Activated T-cell treated with anti-CD3 and anti-CD28 coated beads, Interleukin-2, amount 50 U/mL, for 72 hours (primary cell): ENCODE results near the gene IDH1. TPM values are rescaled to one million over a fixed set of nuclear protein-coding genes. Genes with fewer than 3 reads are reported as not detected.
"Not testable (repeated sequence)": the region's sequence is repeated elsewhere in the genome, so short reads cannot be mapped to it uniquely, and the experiment has no call there.

ENCODE experiments used
- ATAC-seq, 2 donors: fragments of 150-1000 bp; cut with Tn5 transposase; replicated peaks in 1 of 2; 2 replicates each; pipeline ENCODE4 v1.10.0; 2021; ENCODE audit warnings: moderate library complexity in 2 of 2, mild to moderate bottlenecking in 1 of 2
- DNase-seq, 2 donors: peaks; one replicate each; pipeline ENCODE4 v3.0.0; 2021 to 2022; ENCODE audit warnings: mixed read lengths in 1 of 2
- H3K27ac Mint-ChIP-seq: one replicate; pipeline ENCODE4 v1.8.0; 2022; ENCODE audit warnings: mild to moderate bottlenecking, moderate library complexity, mixed read lengths
- H3K27me3 Mint-ChIP-seq: one replicate; pipeline ENCODE4 v1.8.0; 2022; ENCODE audit warnings: low read depth, mixed read lengths
- H3K36me3 Mint-ChIP-seq, 2 donors: one replicate each; pipeline ENCODE4 v1.8.0; 2022; ENCODE audit warnings: mixed read lengths in 2 of 2, mild to moderate bottlenecking in 1 of 2; ENCODE audit not compliant: insufficient read depth in 2 of 2
- H3K4me1 Mint-ChIP-seq: one replicate; pipeline ENCODE4 v1.8.0; 2022; ENCODE audit warnings: low read depth, mixed read lengths
- H3K4me3 Mint-ChIP-seq, 2 donors: one replicate each; pipeline ENCODE4 v1.8.0; 2022; ENCODE audit warnings: mild to moderate bottlenecking in 2 of 2, mixed read lengths in 2 of 2, moderate library complexity in 2 of 2
- H3K9me3 Mint-ChIP-seq, 2 donors: one replicate each; pipeline ENCODE4 v1.8.0; 2022; ENCODE audit warnings: mixed read lengths in 2 of 2
- total RNA-seq, 2 donors: library from RNA; stranded (reverse); gene quantifications; one replicate each; pipeline ENCODE4 v1.2.3, GENCODE V29; 2022

Gene IDH1
- total RNA-seq, 2 donors from 2014 or later: 18.6 to 21.4 TPM

DNA sequence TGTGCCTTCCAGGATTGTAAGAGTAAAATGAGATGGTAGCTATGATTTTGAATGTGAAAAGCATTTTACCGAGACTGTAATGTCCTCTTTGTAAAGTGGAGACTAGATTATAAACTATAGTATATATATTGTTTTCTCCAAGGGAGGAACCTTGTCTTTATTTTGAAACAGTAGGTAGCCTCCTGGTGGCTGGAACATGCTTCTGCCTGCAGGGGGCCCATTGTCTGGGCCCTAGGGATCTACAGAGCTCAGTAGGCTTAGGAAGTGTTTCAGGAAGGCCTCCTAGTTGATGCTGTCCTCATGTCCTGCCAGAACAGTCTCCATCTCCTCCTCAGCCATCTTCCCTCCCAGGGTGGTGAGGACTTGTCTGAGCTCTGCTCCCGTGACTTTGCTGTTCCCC is 14.2 kb upstream of the IDH1 start:
- ATAC-seq (no peak), DNase-seq (peak in 1 of 2 donors; percentile 7)
- no peak overlapping the region for H3K27ac Mint-ChIP-seq
- no peak overlapping the region for H3K4me3 Mint-ChIP-seq
- no peaks in the 10 kb centered on the region for H3K27me3 Mint-ChIP-seq
- H3K36me3 Mint-ChIP-seq: peaks cover 3 to 8% of the 10 kb centered on the region in 2 donors
- peaks cover 52% of the 10 kb centered on the region for H3K4me1 Mint-ChIP-seq
- H3K9me3 Mint-ChIP-seq: no peaks in the 10 kb centered on the region

DNA sequence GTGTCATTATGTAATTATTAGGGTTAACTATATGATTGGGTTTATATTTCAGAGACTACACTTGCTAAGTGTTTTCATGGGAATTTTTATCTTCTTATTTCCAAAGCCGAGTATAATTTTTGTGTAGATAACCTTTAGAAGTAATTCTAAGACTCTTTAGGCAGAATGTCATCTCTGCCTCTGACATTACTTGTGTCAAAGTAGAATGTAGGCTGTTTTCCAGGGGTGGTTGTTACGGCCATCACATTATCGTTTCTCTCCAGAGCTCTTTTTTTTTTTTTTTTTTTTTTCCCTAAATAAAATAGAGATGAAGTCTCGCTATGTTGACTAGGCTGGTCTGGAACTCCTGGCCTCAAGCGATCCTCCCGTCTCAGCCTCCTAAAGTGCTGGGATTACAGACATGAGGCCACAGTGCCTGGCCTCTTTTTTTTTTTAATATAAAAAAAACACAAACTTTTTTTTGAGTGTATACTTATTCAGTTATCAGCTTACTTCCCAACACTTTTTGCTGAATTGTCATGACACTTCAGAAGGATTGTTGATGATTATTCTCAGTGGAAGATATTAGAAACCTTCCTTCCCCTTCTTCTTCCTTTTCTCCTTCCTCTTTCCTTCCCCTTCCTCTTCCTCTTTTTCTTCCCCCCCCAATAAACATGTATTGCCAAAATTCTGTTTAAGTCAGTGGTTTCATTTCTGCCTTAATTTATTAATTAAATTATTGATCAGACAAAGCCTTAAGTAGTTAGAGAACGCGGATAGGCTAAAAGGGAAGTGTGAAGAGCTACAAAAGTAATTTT is 13.5 kb upstream of the IDH1 start:
- no peaks in the 10 kb centered on the region for H3K27me3 Mint-ChIP-seq
- peak overlapping the region; percentile 85 to 95 for H3K4me3 Mint-ChIP-seq
- H3K9me3 Mint-ChIP-seq: no peaks in the 10 kb centered on the region
- ATAC-seq: no peak
- H3K27ac Mint-ChIP-seq: no peak overlapping the region
- peaks cover 54% of the 10 kb centered on the region for H3K4me1 Mint-ChIP-seq
- no peak for DNase-seq
- H3K36me3 Mint-ChIP-seq: peaks cover 0 to 5% of the 10 kb centered on the region in 2 donors

- not testable (repeated sequence) for H3K9me3 Mint-ChIP-seq, H3K27me3 Mint-ChIP-seq, DNase-seq, ATAC-seq, H3K36me3 Mint-ChIP-seq
- peaks cover 54% of the 10 kb centered on the region for H3K4me1 Mint-ChIP-seq
- peak overlapping the region; percentile 85 to 95 for H3K4me3 Mint-ChIP-seq
- peak overlapping the region; percentile 93 for H3K27ac Mint-ChIP-seq
Observed at GRCh38 chr2:208267526-208267925, 12.7 kb upstream of the IDH1 start.

GRCh38 chr2:208266936-208267335 is 12.1 kb upstream of the IDH1 start:
- H3K27me3 Mint-ChIP-seq: no peaks in the 10 kb centered on the region
- peak overlapping the region; percentile 93 for H3K27ac Mint-ChIP-seq
- H3K36me3 Mint-ChIP-seq: peaks cover 0 to 5% of the 10 kb centered on the region in 2 donors
- DNase-seq (no peak), ATAC-seq (no peak)
- H3K9me3 Mint-ChIP-seq: peaks cover 0 to 5% of the 10 kb centered on the region in 2 donors
- H3K4me3 Mint-ChIP-seq: peak overlapping the region; percentile 85 to 95
- H3K4me1 Mint-ChIP-seq: peaks cover 54% of the 10 kb centered on the region

DNA sequence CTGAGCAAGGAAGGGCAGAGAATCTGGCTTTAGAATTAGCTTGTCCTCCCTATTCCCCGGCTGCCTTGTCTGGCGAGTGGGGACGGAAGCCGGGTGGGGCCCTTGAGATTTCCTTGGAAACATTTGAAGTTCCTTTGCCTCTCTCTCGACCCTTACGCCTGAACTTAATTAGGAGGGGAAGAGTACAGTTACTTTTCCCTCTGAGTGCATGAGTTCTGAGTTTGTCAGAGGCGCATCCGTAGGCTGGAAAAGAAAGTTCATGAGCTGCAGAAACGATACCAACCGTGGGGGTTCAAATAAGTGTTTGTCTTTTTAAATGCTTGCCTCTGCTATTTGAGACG is 11.7 kb upstream of the IDH1 start:
- ATAC-seq (no peak), DNase-seq (no peak)
- H3K4me1 Mint-ChIP-seq: peaks cover 52% of the 10 kb centered on the region

DNA sequence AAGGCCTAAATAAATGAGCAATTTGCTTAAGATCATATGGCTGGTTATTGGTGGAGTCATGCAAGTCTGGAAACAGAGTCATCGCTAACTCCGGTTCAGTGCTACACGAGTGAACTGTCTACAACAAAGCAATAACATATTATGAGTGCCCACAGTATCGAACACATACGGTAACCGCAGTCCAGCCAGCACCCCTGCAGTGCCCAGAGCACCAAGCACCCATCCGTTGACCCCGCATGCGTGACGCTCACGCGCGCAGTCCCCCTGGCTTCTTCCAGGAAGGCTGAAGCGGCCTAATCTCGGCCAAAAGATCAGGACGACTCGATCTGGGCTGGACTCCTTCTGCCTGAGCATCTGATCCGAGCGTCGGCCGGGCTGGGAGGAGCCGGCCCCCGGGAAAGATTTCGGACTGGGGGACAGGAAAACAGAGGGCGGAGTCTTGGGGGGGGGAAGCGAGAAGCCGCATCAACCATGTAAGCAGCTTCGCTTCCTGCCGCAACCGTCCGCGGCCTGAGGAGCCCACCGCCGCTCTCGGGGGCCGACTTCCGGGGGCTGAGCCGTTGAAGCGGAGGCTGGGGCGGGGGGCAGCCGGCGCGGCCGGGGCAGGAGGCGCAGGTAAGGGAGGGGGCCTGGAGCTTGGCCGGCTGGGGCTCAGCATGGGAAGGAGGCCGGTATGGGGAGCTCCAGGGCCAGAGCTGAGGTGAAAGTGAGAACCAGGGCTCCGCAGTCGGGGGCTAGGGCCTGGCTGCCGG is 11.1 kb upstream of the IDH1 start, which contains the start of gene PIKFYVE:
Gene PIKFYVE (plus strand): TSS at position 455 of the 752 bp plus-strand sequence. CDS start 5,265 bp downstream, outside the sequence.
- peak within 1 kb of the TSS; percentile 85 to 95 for H3K4me3 Mint-ChIP-seq
- H3K36me3 Mint-ChIP-seq: no peaks in the 10 kb centered on the region
- ATAC-seq (peak; percentile 88 to 90), DNase-seq (peak; percentile 92 to 94)
- peaks cover 47% of the 10 kb centered on the region for H3K4me1 Mint-ChIP-seq
- peak within 1 kb of the TSS; percentile 93 for H3K27ac Mint-ChIP-seq
- peaks cover 0 to 5% of the 10 kb centered on the region in 2 donors for H3K9me3 Mint-ChIP-seq
- no peaks in the 10 kb centered on the region for H3K27me3 Mint-ChIP-seq

More for the DNA sequence above, 11.7 kb upstream of the IDH1 start:
- Mint-ChIP-seq H3K27ac (peak overlapping the region; percentile 93), H3K4me3 (peak overlapping the region; percentile 85 to 95), H3K9me3 (peaks cover 0 to 5% of the 10 kb centered on the region in 2 donors), H3K36me3 (peaks cover 0 to 4% of the 10 kb centered on the region in 2 donors), H3K27me3 (no peaks in the 10 kb centered on the region)

DNA sequence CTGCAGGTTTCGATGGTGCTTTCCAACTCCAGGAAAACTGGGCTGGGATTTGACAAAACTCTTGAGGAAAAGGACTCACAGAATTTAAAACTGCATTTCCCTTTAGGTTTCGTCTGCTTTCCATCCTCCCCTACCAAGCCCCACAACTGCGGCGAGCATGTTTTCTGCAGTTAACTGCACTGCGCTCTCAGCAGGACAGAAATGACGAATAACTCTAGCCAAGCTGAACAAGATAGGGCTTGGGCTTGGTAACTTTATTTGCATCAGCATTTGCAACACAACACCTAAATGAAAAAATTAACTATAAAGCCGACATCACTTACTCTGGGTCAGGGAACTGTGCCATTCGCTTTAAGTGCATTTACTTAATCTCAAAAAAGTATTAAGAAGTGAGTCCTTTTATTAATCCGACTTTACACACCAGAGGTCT is 10.5 kb upstream of the IDH1 start:
- H3K4me3 Mint-ChIP-seq: peak overlapping the region; percentile 85 to 95
- H3K9me3 Mint-ChIP-seq: peaks cover 0 to 5% of the 10 kb centered on the region in 2 donors
- H3K27ac Mint-ChIP-seq: peak overlapping the region; percentile 90
- DNase-seq (peak; percentile 50 to 58), ATAC-seq (peak; percentile 57 to 63)
- peaks cover 43% of the 10 kb centered on the region for H3K4me1 Mint-ChIP-seq
- no peaks in the 10 kb centered on the region for H3K36me3 Mint-ChIP-seq
- H3K27me3 Mint-ChIP-seq: no peaks in the 10 kb centered on the region

DNA sequence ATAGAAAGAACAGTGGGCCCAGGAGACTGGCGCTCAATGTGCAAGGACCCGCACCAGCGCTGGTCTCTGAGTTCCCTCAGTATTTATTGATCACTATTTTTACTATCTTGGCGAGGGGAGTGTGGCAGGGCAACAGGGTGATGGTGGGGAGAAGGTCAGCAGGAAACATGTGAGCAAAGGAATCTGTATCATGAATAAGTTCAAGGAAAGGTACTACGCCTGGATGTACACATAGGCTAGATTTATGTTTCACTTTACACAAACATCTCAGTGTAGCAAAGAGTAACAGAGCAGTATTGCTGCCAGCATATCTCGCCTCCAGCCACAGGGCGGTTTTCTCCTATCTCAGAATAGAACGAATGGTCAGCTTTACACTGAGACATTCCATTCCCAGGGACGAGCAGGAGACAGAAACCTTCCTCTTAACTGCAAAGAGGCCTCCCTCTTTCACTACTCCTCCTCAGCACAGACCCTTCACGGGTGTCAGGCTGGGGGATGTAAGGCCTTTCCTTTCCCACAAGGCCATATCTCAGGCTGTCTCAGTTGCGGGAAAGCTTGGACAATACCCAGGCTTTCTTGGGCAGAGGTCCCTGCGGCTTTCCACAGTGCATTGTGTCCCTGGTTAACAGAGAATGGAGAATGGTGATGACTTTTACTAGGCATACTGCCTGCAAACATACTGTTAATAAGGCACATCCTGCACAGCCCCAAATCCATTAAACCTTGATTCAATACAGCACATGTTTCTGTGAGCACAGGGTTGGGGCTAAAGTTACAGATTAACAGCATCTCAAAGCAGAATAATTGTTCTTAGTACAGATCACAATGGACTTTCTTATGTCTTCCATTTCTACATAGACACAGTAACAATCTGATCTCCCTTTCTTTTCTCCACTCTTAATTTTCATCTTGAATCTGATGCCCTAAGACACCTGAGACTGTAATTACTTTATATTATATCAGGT is 2.3 kb upstream of the IDH1 start:
- not testable (repeated sequence) for H3K4me3 Mint-ChIP-seq, DNase-seq, H3K27ac Mint-ChIP-seq, H3K36me3 Mint-ChIP-seq, H3K27me3 Mint-ChIP-seq, ATAC-seq, H3K9me3 Mint-ChIP-seq
- peaks cover 26% of the 10 kb centered on the region for H3K4me1 Mint-ChIP-seq

DNA sequence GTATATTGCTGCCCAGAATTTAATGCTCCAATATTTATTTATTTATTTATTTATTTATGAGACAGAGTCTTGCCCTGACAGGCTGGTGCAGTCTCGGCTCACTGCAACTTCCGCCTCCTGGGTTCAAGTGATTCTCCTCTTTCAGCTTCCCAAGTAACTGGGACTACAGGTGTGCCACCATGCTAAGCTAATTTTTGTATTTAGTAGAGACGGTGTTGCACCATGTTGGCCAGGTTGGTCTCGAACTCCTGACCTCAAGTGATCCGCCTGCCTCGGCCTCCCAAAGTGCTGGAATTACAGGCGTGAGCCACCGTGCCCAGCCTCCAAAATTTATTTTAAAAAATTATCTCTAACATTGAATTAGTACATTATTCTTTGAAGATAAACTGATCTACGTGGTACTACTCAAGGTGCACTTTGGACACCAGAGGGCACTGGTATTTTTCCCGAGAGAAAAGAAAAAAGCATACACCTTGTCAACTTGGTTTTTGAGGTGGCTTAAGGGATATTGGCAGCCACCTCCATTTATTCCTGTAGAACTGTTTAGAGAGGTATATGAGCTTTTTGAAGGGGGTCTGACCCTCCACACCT is 1.4 kb upstream of the IDH1 start:
- Mint-ChIP-seq H3K36me3 (peaks cover 0 to 4% of the 10 kb centered on the region in 2 donors), H3K27me3 (no peaks in the 10 kb centered on the region), H3K9me3 (no peaks in the 10 kb centered on the region), H3K4me3 (peak overlapping the region; percentile 96 to 99), H3K4me1 (peaks cover 26% of the 10 kb centered on the region), H3K27ac (no peak overlapping the region)
- DNase-seq (no peak), ATAC-seq (no peak)

- Mint-ChIP-seq H3K9me3 (no peaks in the 10 kb centered on the region), H3K27ac (no peak overlapping the region), H3K4me3 (peak overlapping the region; percentile 96 to 99), H3K4me1 (peaks cover 26% of the 10 kb centered on the region), H3K27me3 (no peaks in the 10 kb centered on the region), H3K36me3 (peaks cover 0 to 4% of the 10 kb centered on the region in 2 donors)
- DNase-seq (no peak), ATAC-seq (peak in 1 of 2 donors; percentile 1)
Observed at GRCh38 chr2:208255557-208256106, 761 bp upstream of the IDH1 start.

DNA sequence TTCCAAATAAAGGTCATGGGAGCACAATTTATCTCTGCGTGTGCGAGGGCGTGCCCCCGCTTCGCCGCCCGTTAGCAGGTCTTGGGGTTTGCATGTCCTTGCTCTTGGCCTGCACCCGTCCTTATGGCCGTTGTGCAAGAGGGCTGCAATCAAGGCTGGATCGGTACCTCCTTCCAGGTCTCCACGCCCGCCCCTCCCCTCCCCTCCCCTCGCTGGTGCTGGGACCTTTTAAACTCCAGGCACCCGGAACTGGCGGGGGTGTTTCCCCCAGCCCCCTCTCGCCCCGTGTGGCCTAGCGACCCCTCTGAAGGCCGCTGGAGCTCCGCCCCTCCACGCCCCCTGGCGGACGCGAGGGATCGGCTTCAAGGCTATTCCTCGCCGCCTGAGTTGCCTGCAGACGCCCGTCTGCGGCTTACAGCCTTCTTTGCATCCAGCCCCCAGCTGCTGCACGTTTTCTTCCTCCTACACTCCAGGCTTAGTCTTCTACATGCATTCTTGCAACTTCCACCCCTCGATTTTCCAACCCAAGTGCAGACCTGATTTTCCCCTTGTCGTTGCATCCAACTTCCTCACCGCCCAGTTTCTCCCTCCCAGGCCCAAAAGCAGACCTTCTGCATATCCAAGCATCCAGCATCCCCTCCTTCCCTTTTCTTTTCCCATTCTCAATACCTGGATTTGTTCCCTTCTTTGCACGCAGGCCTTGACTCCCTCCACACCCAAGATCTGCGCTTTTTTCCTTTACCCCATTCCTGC is 577 bp downstream of the IDH1 start:
- peak overlapping the region; percentile 25 for H3K27ac Mint-ChIP-seq
- no peaks in the 10 kb centered on the region for H3K27me3 Mint-ChIP-seq
- H3K4me1 Mint-ChIP-seq: peaks cover 26% of the 10 kb centered on the region
- DNase-seq: peak; percentile 86 to 87
- ATAC-seq: peak; percentile 80 to 82
- H3K9me3 Mint-ChIP-seq: no peaks in the 10 kb centered on the region
- peak overlapping the region; percentile 96 to 99 for H3K4me3 Mint-ChIP-seq
- H3K36me3 Mint-ChIP-seq: peaks cover 0 to 6% of the 10 kb centered on the region in 2 donors
